ENCODE measurements around the gene RNF144B.
A peak's percentile ranks its signal among the peaks of the same experiment; 100 is the strongest.

The RNF144B gene

DNA sequence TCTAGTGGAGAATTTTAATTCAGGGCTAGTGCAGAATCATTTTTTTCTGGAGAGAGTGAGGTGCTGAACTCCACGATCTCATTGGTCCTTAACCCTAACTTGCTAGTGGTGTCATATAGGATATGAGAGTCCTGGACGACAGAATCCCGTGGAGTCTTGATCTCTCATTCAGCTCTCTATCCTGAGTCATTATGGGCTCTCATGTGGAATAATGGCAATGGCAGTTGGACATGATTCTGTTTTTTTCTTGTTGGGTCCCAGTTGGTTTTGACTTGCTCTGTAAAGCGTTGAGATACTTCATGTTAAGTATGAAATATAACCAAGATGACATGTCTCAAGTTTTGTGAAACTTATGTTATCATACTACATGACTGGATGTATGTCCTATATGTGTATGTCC is 6.3 kb upstream of the RNF144B start:
- no peak overlapping the region for H3K4me3 ChIP-seq (ENCODE audit: low read depth, low read length)
- ChIA-PET POLR2A (no interaction called here), CTCF (no interaction called here)
- DNase-seq (ENCODE audit: low read depth, low spot score): no peak
- TF ChIP-seq CTCF (IDR thresholded peaks at IDR 0.05; ENCODE audit: insufficient read depth, low read length, missing control alignments): no peak

- DNase-seq (ENCODE audit: low read depth, low spot score): no peak
- no peak overlapping the region for H3K4me3 ChIP-seq (ENCODE audit: low read depth, low read length)
- POLR2A ChIA-PET: no interaction called here
- TF ChIP-seq CTCF (IDR thresholded peaks at IDR 0.05; ENCODE audit: insufficient read depth, low read length, missing control alignments): no peak
- CTCF ChIA-PET: interaction anchor here (0.7 to 1.0 kb wide), 2 partner anchors 10 to 120 kb away, joined by 3 read pairs; no protein-coding TSS in a partner anchor
Measured at GRCh38 chr6:18383441-18383840, 3.7 kb upstream of the RNF144B start.

GRCh38 chr6:18384621-18385020 is 2.5 kb upstream of the RNF144B start:
- no peak for DNase-seq (ENCODE audit: low read depth, low spot score)
- CTCF ChIA-PET: no interaction called here
- no peak overlapping the region for H3K4me3 ChIP-seq (ENCODE audit: low read depth, low read length)
- TF ChIP-seq CTCF (IDR thresholded peaks at IDR 0.05; ENCODE audit: insufficient read depth, low read length, missing control alignments): no peak
- POLR2A ChIA-PET: no interaction called here

DNA sequence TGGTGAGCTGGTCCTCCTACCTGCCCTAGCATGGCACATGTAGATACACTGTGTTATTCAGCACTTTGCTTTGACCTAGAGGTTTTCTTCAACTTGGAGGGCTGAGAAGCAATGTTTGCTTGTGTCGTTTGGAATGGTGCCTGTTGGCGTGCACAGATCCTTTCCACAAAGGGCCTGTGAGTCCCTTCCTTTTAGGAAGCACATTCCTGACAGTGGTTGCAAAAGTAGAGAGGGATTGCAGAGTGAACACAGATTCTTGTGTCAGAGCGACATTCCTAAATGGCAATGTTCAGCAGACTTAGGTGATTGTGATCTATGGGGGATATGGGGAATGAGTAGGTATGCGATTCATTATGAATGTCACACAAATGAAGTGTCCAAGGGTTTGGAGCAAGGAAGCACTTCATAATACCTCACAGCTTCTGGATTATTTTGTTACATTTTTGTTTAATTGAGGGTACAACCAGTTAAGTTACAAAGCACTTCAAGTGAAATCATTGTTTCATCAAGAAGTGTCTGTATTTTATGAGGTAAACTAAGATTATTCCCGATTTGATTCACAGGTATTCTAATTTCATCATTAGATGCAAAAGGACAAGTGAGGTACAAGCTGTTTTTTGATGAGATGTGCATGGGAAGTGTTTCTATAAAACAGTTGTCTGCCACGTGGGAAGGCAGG is 713 bp upstream of the RNF144B start:
- no peak for DNase-seq (ENCODE audit: low read depth, low spot score)
- CTCF ChIA-PET: interaction anchor here (1.2 to 2.6 kb wide), 4 partner anchors 17 to 118 kb away, joined by 3 to 11 read pairs (median 5); no protein-coding TSS in a partner anchor
- TF ChIP-seq CTCF (IDR thresholded peaks at IDR 0.05; ENCODE audit: insufficient read depth, low read length, missing control alignments): no peak
- POLR2A ChIA-PET: no interaction called here
- H3K4me3 ChIP-seq (ENCODE audit: low read depth, low read length): no peak overlapping the region

GRCh38 chr6:18388271-18388670 is 1.1 kb downstream of the RNF144B start:
- no peak for TF ChIP-seq CTCF (IDR thresholded peaks at IDR 0.05; ENCODE audit: insufficient read depth, low read length, missing control alignments)
- peak overlapping the region; percentile 77 for H3K4me3 ChIP-seq (ENCODE audit: low read depth, low read length)
- DNase-seq (ENCODE audit: low read depth, low spot score): no peak
- POLR2A ChIA-PET: no interaction called here
- CTCF ChIA-PET: interaction anchor here (2.6 kb wide), 1 partner anchor 116 kb away, joined by 11 read pairs; no protein-coding TSS in a partner anchor

- no peak for TF ChIP-seq CTCF (IDR thresholded peaks at IDR 0.05; ENCODE audit: insufficient read depth, low read length, missing control alignments)
- DNase-seq (ENCODE audit: low read depth, low spot score): peak; percentile 62
- ChIA-PET POLR2A (no interaction called here), CTCF (interaction anchor here (1.1 kb wide), 1 partner anchor 9 kb away, joined by 4 read pairs; no protein-coding TSS in a partner anchor)
- peak overlapping the region; percentile 77 for H3K4me3 ChIP-seq (ENCODE audit: low read depth, low read length)
Measured at GRCh38 chr6:18388942-18389341, 1.8 kb downstream of the RNF144B start.

All from AG04449 (cell line).